Esophagus muscularis mucosa (tissue), 4 donors: ENCODE measurements around the gene ACAN. TPM values are rescaled to one million over a fixed set of nuclear protein-coding genes. Genes with fewer than 3 reads are reported as not detected.
A peak's percentile ranks its signal among the peaks of the same experiment; 100 is the strongest.
"Not testable (repeated sequence)": the region's sequence is repeated elsewhere in the genome, so short reads cannot be mapped to it uniquely, and the experiment has no call there.

Source experiments
- DNase-seq: peaks from one replicate; pipeline ENCODE4 v3.0.0-alpha.2; 2017; ENCODE audit errors: extremely low spot score
- H3K27ac ChIP-seq, 4 donors: fragments of 200-600 bp; sonication (generic); replicated peaks in 1 of 4; 1 replicate in 3 of 4; 2 replicates in 1 of 4; pipeline ENCODE4 v1.5.1; 2016 to 2019; ENCODE audit warnings: mild to moderate bottlenecking in 1 of 4
- H3K27me3 ChIP-seq, 4 donors: fragments of 200-600 bp; sonication (generic); one replicate each; pipeline versions ENCODE4 v1.5.1 to v1.6.0; 2016 to 2019
- H3K36me3 ChIP-seq, 4 donors: fragments of 200-600 bp; sonication (generic); one replicate each; pipeline ENCODE4 v1.5.1; 2016 to 2019
- H3K4me1 ChIP-seq, 4 donors: fragments of 200-600 bp; sonication (generic); one replicate each; pipeline ENCODE4 v1.5.1; 2016 to 2019
- H3K4me3 ChIP-seq, 4 donors: fragments of 200-600 bp; sonication (generic); 1 replicate in 2 of 4; 2 replicates in 2 of 4; pipeline ENCODE4 v1.5.1; 2016 to 2019; ENCODE audit warnings: mild to moderate bottlenecking in 4 of 4, moderate library complexity in 1 of 4
- H3K9me3 ChIP-seq, 4 donors: fragments of 200-600 bp; sonication (generic); 1 replicate in 3 of 4; 2 replicates in 1 of 4; pipeline ENCODE4 v1.5.1; 2016 to 2019
- EP300 ChIP-seq: sonication (generic); formaldehyde crosslinking; IDR thresholded peaks from one replicate; pipeline ENCODE4 v1.6.1; 2017; ENCODE audit warnings: antibody characterized with exemption
- POLR2A ChIP-seq: fragments of 450-650 bp; IDR thresholded peaks from one replicate; pipeline ENCODE4 v1.6.1; 2017; ENCODE audit warnings: antibody characterized with exemption, moderate library complexity, mild to moderate bottlenecking, low read depth
- POLR2AphosphoS5 ChIP-seq, 2 donors: sonication (generic); formaldehyde crosslinking; IDR thresholded peaks; one replicate each; pipeline ENCODE4 v1.6.1; 2017; ENCODE audit warnings: antibody characterized with exemption in 2 of 2
- whole genome bisulfite sequencing: methylation state at CpG from one replicate; pipeline ENCODE4 v1.1.5; 2018; 5-methylcytosine and 5-hydroxymethylcytosine counted together
- intact Hi-C: fragments of 100-400 bp; cut with DNase I; formaldehyde crosslinking; loops from one replicate; pipeline ENCODE4 v1.15.1; 2023
- total RNA-seq, 4 donors: library from RNA; depleted of rRNA; stranded (reverse); fragments of >200 nt; gene quantifications; one replicate each; pipeline versions ENCODE4 v1.1.0 to v1.2.1, GENCODE V29; 2016
- TF ChIP-seq, protein P1 (sequence below), 3 experiments: fragments of 200-600 bp in 2 of 3; fragments of 450-650 bp in 1 of 3; sonication (generic) in 2 of 3; IDR thresholded peaks; one replicate each; pipeline ENCODE4 v1.5.1; 2017 to 2019; ENCODE audit warnings: antibody characterized with exemption in 3 of 3, mild to moderate bottlenecking in 2 of 3, moderate library complexity in 1 of 3

ACAN gene
- total RNA-seq, 4 donors from 2014 or later = under 0.01 to 0.11 (median 0.06) TPM; not detected in 1

DNA sequence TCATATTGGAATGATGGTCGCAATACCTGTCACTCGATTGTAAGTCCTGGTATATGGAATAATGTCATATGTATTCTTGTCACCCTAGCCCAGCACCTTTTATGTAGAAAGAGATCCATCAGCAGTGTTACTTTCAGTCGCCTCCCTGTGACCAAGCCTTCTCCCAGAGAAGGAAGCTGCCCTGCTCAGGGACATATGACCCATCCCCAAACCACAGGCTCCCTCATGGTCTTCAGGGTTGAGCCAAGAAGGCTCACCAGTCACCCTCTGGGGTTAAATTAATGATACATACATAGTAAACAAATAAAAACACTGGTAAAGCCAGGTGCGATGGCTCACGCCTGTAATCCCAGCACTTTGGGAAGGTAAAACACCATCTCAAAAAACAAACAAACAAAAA is 114.5 kb downstream of the ACAN start:
- intact Hi-C loops = no loop called here

DNA sequence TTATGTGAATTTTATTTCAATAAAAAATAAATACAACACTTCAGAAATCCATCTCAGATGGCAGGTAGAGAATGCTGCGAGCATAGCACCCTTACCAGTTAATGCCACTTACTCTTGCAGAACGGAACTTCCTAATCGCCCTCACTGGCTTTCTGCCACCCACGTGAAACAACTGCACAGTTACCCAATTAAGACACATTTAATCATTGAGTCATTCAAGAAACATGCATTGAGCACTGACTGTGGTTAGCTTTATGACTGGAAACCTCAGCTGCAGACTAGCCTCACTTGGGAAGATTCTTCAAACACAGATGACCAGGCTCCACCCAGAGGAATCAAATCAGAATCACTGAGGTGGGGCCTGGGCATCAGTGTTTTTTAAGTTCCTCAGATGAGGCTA is 115.5 kb downstream of the ACAN start:
- intact Hi-C loops = no loop called here
- no peak for DNase-seq
- peak overlapping the region in 1 of 4 donors; percentile 12 for H3K27ac ChIP-seq

More for the DNA sequence above, 114.5 kb downstream of the ACAN start:
- no peaks in the 10 kb centered on the region for H3K27me3 ChIP-seq
- H3K4me1 ChIP-seq = peaks cover 18 to 49% (median 23%) of the 10 kb centered on the region in 4 donors
- H3K27ac ChIP-seq = no peak overlapping the region
- no peaks in the 10 kb centered on the region for H3K36me3 ChIP-seq
- no peaks in the 10 kb centered on the region for H3K9me3 ChIP-seq
- H3K4me3 ChIP-seq = no peak overlapping the region
- TF ChIP-seq POLR2A = no peak
- no peak for TF ChIP-seq EP300
- TF ChIP-seq, protein P1, sequence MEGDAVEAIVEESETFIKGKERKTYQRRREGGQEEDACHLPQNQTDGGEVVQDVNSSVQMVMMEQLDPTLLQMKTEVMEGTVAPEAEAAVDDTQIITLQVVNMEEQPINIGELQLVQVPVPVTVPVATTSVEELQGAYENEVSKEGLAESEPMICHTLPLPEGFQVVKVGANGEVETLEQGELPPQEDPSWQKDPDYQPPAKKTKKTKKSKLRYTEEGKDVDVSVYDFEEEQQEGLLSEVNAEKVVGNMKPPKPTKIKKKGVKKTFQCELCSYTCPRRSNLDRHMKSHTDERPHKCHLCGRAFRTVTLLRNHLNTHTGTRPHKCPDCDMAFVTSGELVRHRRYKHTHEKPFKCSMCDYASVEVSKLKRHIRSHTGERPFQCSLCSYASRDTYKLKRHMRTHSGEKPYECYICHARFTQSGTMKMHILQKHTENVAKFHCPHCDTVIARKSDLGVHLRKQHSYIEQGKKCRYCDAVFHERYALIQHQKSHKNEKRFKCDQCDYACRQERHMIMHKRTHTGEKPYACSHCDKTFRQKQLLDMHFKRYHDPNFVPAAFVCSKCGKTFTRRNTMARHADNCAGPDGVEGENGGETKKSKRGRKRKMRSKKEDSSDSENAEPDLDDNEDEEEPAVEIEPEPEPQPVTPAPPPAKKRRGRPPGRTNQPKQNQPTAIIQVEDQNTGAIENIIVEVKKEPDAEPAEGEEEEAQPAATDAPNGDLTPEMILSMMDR (IDR thresholded peaks at IDR 0.05) = no peak
- no peak for TF ChIP-seq POLR2AphosphoS5 (IDR thresholded peaks at IDR 0.05)
- 91% methylated on average over 5 of the region's 5 CpGs for WGBS
- DNase-seq = no peak

DNA sequence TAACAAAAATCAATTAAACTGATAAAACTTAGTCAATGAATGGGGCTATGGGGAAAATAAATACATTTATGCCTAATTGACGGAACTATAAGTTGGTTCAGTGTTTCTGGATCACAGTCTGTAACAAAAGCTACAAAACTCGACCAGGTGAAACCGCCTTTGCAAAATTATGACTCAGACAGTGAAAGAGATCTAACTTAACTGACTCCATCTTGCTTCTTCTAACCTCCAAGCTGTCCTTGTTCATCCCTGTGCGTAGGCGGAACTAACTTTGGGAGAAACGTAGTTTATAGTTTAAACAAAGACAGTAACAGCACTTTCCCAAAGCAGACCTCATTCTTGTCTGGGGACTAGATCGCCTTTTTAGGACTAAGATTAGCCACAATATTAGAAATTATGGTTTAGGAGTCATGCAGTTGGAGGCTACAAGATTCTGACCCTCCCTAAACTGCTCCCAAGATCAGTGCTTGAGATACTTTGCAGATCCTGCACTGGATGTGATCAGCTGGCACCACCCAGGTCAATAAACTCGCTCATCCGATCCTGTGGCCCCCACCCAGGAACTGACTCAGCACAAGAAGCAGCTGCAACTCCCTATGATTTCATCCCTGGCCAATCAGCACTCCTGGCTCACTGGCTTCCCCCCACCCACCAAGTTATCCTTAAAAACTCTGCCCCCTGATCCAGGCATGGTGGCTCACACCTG is 117.1 kb downstream of the ACAN start:
- Histone ChIP-seq H3K27me3 (no peaks in the 10 kb centered on the region), H3K36me3 (no peaks in the 10 kb centered on the region), H3K4me3 (no peak overlapping the region), H3K4me1 (peaks cover 9 to 29% (median 12%) of the 10 kb centered on the region in 4 donors), H3K27ac (no peak overlapping the region), H3K9me3 (no peaks in the 10 kb centered on the region)
- 88% methylated on average over 7 of the region's 9 CpGs for WGBS
- no peak for DNase-seq
- no peak for TF ChIP-seq POLR2A
- TF ChIP-seq EP300 = no peak
- TF ChIP-seq POLR2AphosphoS5 (IDR thresholded peaks at IDR 0.05) = no peak
- TF ChIP-seq, protein P1 (IDR thresholded peaks at IDR 0.05) = no peak
- intact Hi-C loops = no loop called here

More for the DNA sequence above, 115.5 kb downstream of the ACAN start:
- 32% methylated on average over 4 of the region's 4 CpGs for WGBS
- no peaks in the 10 kb centered on the region for H3K36me3 ChIP-seq
- H3K27me3 ChIP-seq = no peaks in the 10 kb centered on the region
- no peak overlapping the region for H3K4me3 ChIP-seq
- H3K9me3 ChIP-seq = no peaks in the 10 kb centered on the region
- H3K4me1 ChIP-seq = peaks cover 14 to 43% (median 19%) of the 10 kb centered on the region in 4 donors
- TF ChIP-seq, protein P1 (IDR thresholded peaks at IDR 0.05) = no peak
- no peak for TF ChIP-seq EP300
- TF ChIP-seq POLR2A = no peak
- TF ChIP-seq POLR2AphosphoS5 (IDR thresholded peaks at IDR 0.05) = peak; percentile 48 to 82

DNA sequence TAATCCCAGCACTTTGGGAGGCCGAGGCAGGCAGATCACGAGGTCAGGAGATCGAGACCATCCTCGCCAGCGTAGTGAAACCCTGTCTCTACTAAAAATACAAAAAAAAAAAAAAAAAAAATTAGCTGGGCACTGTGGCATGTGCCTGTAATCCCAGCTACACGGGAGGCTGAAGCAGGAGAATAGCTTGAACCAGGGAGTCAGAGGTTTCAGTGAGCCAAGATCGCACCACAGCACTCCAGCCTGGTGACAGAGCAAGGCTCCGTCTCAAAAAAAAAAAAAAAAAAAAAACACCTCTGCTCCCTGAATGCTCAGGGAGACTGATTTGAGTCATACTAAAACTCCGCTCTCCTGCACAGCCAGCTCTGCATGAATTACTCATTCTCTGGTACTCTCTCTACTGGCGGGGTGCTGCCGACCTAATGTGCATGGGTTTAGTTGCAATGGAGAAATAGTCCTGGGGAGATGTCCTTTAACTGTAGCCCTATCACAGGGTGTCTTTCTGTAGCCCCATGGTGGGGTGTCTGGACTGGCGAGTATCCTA is 117.7 kb downstream of the ACAN start:
- 90% methylated on average over 12 of the region's 12 CpGs for WGBS
- intact Hi-C loops, H3K27ac ChIP-seq, H3K4me3 ChIP-seq, H3K36me3 ChIP-seq, DNase-seq, H3K27me3 ChIP-seq, H3K9me3 ChIP-seq: not testable (repeated sequence)
- peaks cover 9 to 23% (median 12%) of the 10 kb centered on the region in 4 donors for H3K4me1 ChIP-seq

Other genes with a start within 250 kb of the ACAN start
- 10 to 100 TPM; 13.3 to 29.0 (median 23.4) TPM for gene AEN, start 182.1 kb upstream of the ACAN start, total RNA-seq
- 10 to 100 TPM in 2 of 4 donors, 1 to 10 TPM in 2; 6.1 to 21.2 (median 9.8) TPM for gene ISG20, start 164.4 kb upstream of the ACAN start, total RNA-seq
- 10 to 100 TPM in 2 of 4 donors, 1 to 10 TPM in 2; 5.0 to 13.4 (median 9.9) TPM for gene HAPLN3, start 92.1 kb downstream of the ACAN start, total RNA-seq
- gene MFGE8, start 109.9 kb downstream of the ACAN start, total RNA-seq = 100 to 1,000 TPM; 355 to 614 (median 564) TPM